ENCODE measurements around the gene RFX6. TPM values are rescaled to one million over a fixed set of nuclear protein-coding genes. Genes with fewer than 3 reads are reported as not detected.

The RFX6 gene
- total RNA-seq, 1 donor from 2014 or later, result not detected

DNA sequence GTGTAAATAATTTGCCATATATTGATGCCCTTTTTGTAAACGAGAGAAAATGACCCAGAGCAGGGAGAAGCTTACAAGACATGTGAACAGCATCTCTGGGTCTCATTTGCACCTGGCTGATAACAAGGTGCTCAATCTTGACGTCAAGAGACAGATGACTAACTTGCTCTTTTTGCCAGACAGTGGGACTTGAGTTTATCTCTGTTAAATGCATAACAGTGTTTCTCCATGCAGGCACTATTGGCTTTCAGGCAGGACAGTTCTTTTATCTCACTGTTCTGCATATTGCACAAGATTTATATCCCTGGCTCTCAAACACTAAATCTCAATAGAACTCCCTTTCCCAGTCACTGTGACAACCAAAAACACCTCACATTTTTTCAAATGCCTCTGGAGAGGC lies 56.4 kb downstream of the RFX6 start:
- H3K79me2 ChIP-seq (ENCODE audit: insufficient read depth, low read length), result no peaks in the 10 kb centered on the region
- no peak overlapping the region for H3K4me3 ChIP-seq (ENCODE audit: insufficient read depth, low read depth, low read length)
- no peaks in the 10 kb centered on the region for H3K4me1 ChIP-seq (ENCODE audit: insufficient read depth, low read length)
- H3K9me3 Mint-ChIP-seq (ENCODE audit: unreplicated experiment), result no peaks in the 10 kb centered on the region
- no peak for DNase-seq (ENCODE audit: low read depth)
- FAIRE-seq, result no peak
- H3K4me2 ChIP-seq (ENCODE audit: low read length), result no peak overlapping the region
- H3K27me3 Mint-ChIP-seq (ENCODE audit: low read depth, unreplicated experiment), result no peaks in the 10 kb centered on the region
- H3K4me1 Mint-ChIP-seq (ENCODE audit: low read depth, unreplicated experiment), result no peaks in the 10 kb centered on the region
- no peak overlapping the region for H2AFZ ChIP-seq (ENCODE audit: low read depth, low read length)
- no peak overlapping the region for H3K27ac Mint-ChIP-seq (ENCODE audit: unreplicated experiment)
- no peak overlapping the region for H3K9ac ChIP-seq (ENCODE audit: low read length)
- no peaks in the 10 kb centered on the region for H3K9me3 ChIP-seq (ENCODE audit: insufficient read depth, low read depth, low read length)
- no peak overlapping the region for H3K4me3 Mint-ChIP-seq (ENCODE audit: unreplicated experiment)
- H3K36me3 ChIP-seq (ENCODE audit: insufficient read depth, low read length), result no peaks in the 10 kb centered on the region
- H3K27ac ChIP-seq (ENCODE audit: low read depth, low read length), result no peak overlapping the region
- no peaks in the 10 kb centered on the region for H3K36me3 Mint-ChIP-seq (ENCODE audit: low read depth, unreplicated experiment)
- TF ChIP-seq, protein P1, sequence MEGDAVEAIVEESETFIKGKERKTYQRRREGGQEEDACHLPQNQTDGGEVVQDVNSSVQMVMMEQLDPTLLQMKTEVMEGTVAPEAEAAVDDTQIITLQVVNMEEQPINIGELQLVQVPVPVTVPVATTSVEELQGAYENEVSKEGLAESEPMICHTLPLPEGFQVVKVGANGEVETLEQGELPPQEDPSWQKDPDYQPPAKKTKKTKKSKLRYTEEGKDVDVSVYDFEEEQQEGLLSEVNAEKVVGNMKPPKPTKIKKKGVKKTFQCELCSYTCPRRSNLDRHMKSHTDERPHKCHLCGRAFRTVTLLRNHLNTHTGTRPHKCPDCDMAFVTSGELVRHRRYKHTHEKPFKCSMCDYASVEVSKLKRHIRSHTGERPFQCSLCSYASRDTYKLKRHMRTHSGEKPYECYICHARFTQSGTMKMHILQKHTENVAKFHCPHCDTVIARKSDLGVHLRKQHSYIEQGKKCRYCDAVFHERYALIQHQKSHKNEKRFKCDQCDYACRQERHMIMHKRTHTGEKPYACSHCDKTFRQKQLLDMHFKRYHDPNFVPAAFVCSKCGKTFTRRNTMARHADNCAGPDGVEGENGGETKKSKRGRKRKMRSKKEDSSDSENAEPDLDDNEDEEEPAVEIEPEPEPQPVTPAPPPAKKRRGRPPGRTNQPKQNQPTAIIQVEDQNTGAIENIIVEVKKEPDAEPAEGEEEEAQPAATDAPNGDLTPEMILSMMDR (IDR thresholded peaks at IDR 0.05; ENCODE audit: insufficient read depth, low read depth, low read length), result no peak
- TF ChIP-seq EZH2 (IDR thresholded peaks at IDR 0.05; ENCODE audit: insufficient read depth, low read length), result no peak
- H4K20me1 ChIP-seq (ENCODE audit: insufficient read depth, low read length), result no peaks in the 10 kb centered on the region
- H3K27me3 ChIP-seq (ENCODE audit: insufficient read depth, low read length), result no peaks in the 10 kb centered on the region

DNA sequence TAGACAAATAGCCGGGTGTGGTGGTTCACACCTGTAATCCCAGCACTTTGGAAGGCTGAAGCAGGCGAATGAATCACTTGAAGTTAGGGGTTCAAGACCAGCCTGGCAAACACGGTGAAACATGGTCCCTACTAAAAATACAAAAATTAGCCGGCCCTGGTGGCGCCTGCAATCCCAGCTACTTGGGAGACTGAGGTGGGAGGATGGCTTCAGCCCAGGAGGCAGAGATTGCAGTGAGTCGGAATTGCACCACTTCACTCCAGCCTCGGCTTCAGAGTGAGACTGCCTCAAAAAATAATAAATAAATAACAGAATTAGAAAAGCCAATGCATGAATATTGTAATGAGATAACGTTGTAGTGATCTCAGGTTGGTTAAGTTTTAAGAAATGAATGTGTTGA lies 61.3 kb downstream of the RFX6 start:
- Histone ChIP-seq H3K4me2 (ENCODE audit: low read length) (no peak overlapping the region), H3K36me3 (ENCODE audit: insufficient read depth, low read length) (no peaks in the 10 kb centered on the region), H3K27ac (ENCODE audit: low read depth, low read length) (no peak overlapping the region), H3K4me3 (ENCODE audit: insufficient read depth, low read depth, low read length) (no peak overlapping the region), H3K9me3 (ENCODE audit: insufficient read depth, low read depth, low read length) (no peaks in the 10 kb centered on the region), H3K79me2 (ENCODE audit: insufficient read depth, low read length) (no peaks in the 10 kb centered on the region), H3K4me1 (ENCODE audit: insufficient read depth, low read length) (no peaks in the 10 kb centered on the region), H3K27me3 (ENCODE audit: insufficient read depth, low read length) (no peaks in the 10 kb centered on the region), H4K20me1 (ENCODE audit: insufficient read depth, low read length) (no peaks in the 10 kb centered on the region), H3K9ac (ENCODE audit: low read length) (no peak overlapping the region), H2AFZ (ENCODE audit: low read depth, low read length) (no peak overlapping the region)
- FAIRE-seq (no peak), DNase-seq (ENCODE audit: low read depth) (no peak)
- no peaks in the 10 kb centered on the region for H3K27me3 Mint-ChIP-seq (ENCODE audit: low read depth, unreplicated experiment)
- TF ChIP-seq, protein P1 (IDR thresholded peaks at IDR 0.05; ENCODE audit: insufficient read depth, low read depth, low read length), result no peak
- TF ChIP-seq EZH2 (IDR thresholded peaks at IDR 0.05; ENCODE audit: insufficient read depth, low read length), result no peak
- H3K4me3 Mint-ChIP-seq (ENCODE audit: unreplicated experiment), result no peak overlapping the region
- no peaks in the 10 kb centered on the region for H3K36me3 Mint-ChIP-seq (ENCODE audit: low read depth, unreplicated experiment)
- H3K9me3 Mint-ChIP-seq (ENCODE audit: unreplicated experiment), result no peaks in the 10 kb centered on the region
- no peaks in the 10 kb centered on the region for H3K4me1 Mint-ChIP-seq (ENCODE audit: low read depth, unreplicated experiment)
- H3K27ac Mint-ChIP-seq (ENCODE audit: unreplicated experiment), result no peak overlapping the region

DNA sequence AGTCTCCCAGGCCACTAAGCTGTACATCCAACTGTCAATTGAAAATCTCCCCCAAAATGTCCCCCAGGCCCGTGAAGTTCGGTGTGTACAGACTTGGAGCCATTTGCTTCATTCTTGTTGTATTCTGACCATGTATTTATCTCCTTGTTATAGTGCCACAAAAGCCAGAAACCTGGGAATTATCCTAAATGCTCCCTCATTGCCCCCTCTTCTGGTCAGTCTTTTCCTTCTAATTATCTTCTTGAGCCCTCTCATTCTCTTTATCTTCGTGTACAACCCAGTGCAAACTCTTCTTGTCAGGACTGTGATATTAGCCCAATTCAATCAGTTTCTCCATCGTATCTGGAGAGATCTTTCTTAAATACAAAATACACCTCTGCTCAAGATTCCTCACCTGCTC lies 64.7 kb downstream of the RFX6 start:
- H3K27ac ChIP-seq (ENCODE audit: low read depth, low read length), result no peak overlapping the region
- H3K27ac Mint-ChIP-seq (ENCODE audit: unreplicated experiment), result no peak overlapping the region
- H2AFZ ChIP-seq (ENCODE audit: low read depth, low read length), result no peak overlapping the region
- H3K4me1 Mint-ChIP-seq (ENCODE audit: low read depth, unreplicated experiment), result peaks cover 16% of the 10 kb centered on the region
- H3K4me3 Mint-ChIP-seq (ENCODE audit: unreplicated experiment), result no peak overlapping the region
- H3K27me3 Mint-ChIP-seq (ENCODE audit: low read depth, unreplicated experiment), result no peaks in the 10 kb centered on the region
- H3K79me2 ChIP-seq (ENCODE audit: insufficient read depth, low read length), result no peaks in the 10 kb centered on the region
- H3K36me3 ChIP-seq (ENCODE audit: insufficient read depth, low read length), result no peaks in the 10 kb centered on the region
- H3K27me3 ChIP-seq (ENCODE audit: insufficient read depth, low read length), result no peaks in the 10 kb centered on the region
- TF ChIP-seq, protein P1 (IDR thresholded peaks at IDR 0.05; ENCODE audit: insufficient read depth, low read depth, low read length), result no peak
- no peak for TF ChIP-seq EZH2 (IDR thresholded peaks at IDR 0.05; ENCODE audit: insufficient read depth, low read length)
- no peaks in the 10 kb centered on the region for H4K20me1 ChIP-seq (ENCODE audit: insufficient read depth, low read length)
- FAIRE-seq (no peak), DNase-seq (ENCODE audit: low read depth) (no peak)
- H3K4me2 ChIP-seq (ENCODE audit: low read length), result no peak overlapping the region
- no peak overlapping the region for H3K4me3 ChIP-seq (ENCODE audit: insufficient read depth, low read depth, low read length)
- no peaks in the 10 kb centered on the region for H3K4me1 ChIP-seq (ENCODE audit: insufficient read depth, low read length)
- no peaks in the 10 kb centered on the region for H3K36me3 Mint-ChIP-seq (ENCODE audit: low read depth, unreplicated experiment)
- no peaks in the 10 kb centered on the region for H3K9me3 ChIP-seq (ENCODE audit: insufficient read depth, low read depth, low read length)
- H3K9me3 Mint-ChIP-seq (ENCODE audit: unreplicated experiment), result no peaks in the 10 kb centered on the region
- no peak overlapping the region for H3K9ac ChIP-seq (ENCODE audit: low read length)
